SK-N-SH (cell line): ENCODE results near the gene SUFU. TPM values are rescaled to one million over a fixed set of nuclear protein-coding genes. Genes with fewer than 3 reads are reported as not detected.

Source experiments
- CTCF ChIA-PET: fragments of 300-600, 350-600 bp; formaldehyde crosslinking; extraction: SDS; loops from one replicate; lab custom pipeline; 2021; lab: Yijun Ruan, JAX
- POLR2A ChIA-PET: fragments of 350-600 bp; sonication (Branson Sonifier 250); formaldehyde crosslinking; extraction: SDS; loops from one replicate; lab custom pipeline; 2020; ENCODE audit warnings: antibody characterized with exemption, inconsistent platforms; lab: Yijun Ruan, JAX
- DNase-seq: peaks from one replicate; pipeline ENCODE4 v3.0.0; 2012
- H2AFZ ChIP-seq: fragments of 200-600 bp; sonication (generic); 2 replicates; pipeline ENCODE4 v1.8.1; 2016; ENCODE audit warnings: antibody characterized with exemption, mild to moderate bottlenecking, low read depth
- H3F3A ChIP-seq: fragments of 200-600 bp; sonication (generic); replicated peaks from 2 replicates; pipeline ENCODE3; 2016; ENCODE audit warnings: antibody characterized with exemption, mild to moderate bottlenecking; ENCODE audit not compliant: insufficient read depth
- H3K27ac ChIP-seq, 2 experiments: fragments of 200-500 bp in 1 of 2; fragments of 200-600 bp in 1 of 2; sonication (Bioruptor generic) in 1 of 2; sonication (generic), shearing (Covaris generic) in 1 of 2; 2 replicates each; pipeline versions ENCODE4 v1.5.1 to v1.6.1; 2014 to 2016; ENCODE audit warnings: low read depth in 2 of 2, inconsistent platforms in 1 of 2, low read length in 1 of 2, mild to moderate bottlenecking in 1 of 2, mixed read lengths in 1 of 2
- H3K27me3 ChIP-seq: fragments of 200-600 bp; sonication (generic), shearing (Covaris generic); 2 replicates; pipeline ENCODE4 v1.6.1; 2016; ENCODE audit warnings: mixed run types; ENCODE audit not compliant: insufficient read depth
- H3K36me3 ChIP-seq, 2 experiments: fragments of 200-500 bp in 1 of 2; fragments of 200-600 bp in 1 of 2; sonication (Bioruptor generic) in 1 of 2; sonication (generic) in 1 of 2; replicated peaks in 1 of 2; 2 replicates each; pipeline versions ENCODE3 to v1.5.1; 2014 to 2016; ENCODE audit warnings: low read length in 1 of 2, mild to moderate bottlenecking in 1 of 2; ENCODE audit not compliant: insufficient read depth in 2 of 2, control insufficient read depth in 1 of 2
- H3K4me1 ChIP-seq, 2 experiments: fragments of 200-500 bp in 1 of 2; fragments of 200-600 bp in 1 of 2; sonication (Bioruptor generic) in 1 of 2; sonication (generic), shearing (Covaris generic) in 1 of 2; 2 replicates each; pipeline versions ENCODE4 v1.5.1 to v1.6.1; 2014 to 2016; ENCODE audit warnings: low read depth in 1 of 2, low read length in 1 of 2, mixed run types in 1 of 2; ENCODE audit not compliant: insufficient read depth in 2 of 2, control insufficient read depth in 1 of 2
- H3K4me2 ChIP-seq: fragments of 200-600 bp; sonication (generic), shearing (Covaris generic); 2 replicates; pipeline ENCODE4 v1.6.1; 2017; ENCODE audit warnings: mixed run types
- H3K4me3 ChIP-seq, 2 experiments: fragments of 200-500 bp in 1 of 2; fragments of 200-600 bp in 1 of 2; sonication (Bioruptor generic) in 1 of 2; sonication (generic), shearing (Covaris generic) in 1 of 2; 2 replicates each; pipeline versions ENCODE4 v1.5.1 to v1.8.1; 2014 to 2016; ENCODE audit warnings: low read depth in 2 of 2, inconsistent platforms in 1 of 2, low read length in 1 of 2, mild to moderate bottlenecking in 1 of 2, mixed read lengths in 1 of 2, moderate library complexity in 1 of 2
- H3K79me2 ChIP-seq: fragments of 200-600 bp; sonication (generic); 2 replicates; pipeline ENCODE4 v1.8.1; 2017; ENCODE audit warnings: mild to moderate bottlenecking; ENCODE audit not compliant: insufficient read depth
- H3K9ac ChIP-seq: fragments of 200-600 bp; sonication (generic); 2 replicates; pipeline ENCODE4 v1.6.1; 2017; ENCODE audit warnings: mixed run types
- H3K9me2 ChIP-seq: fragments of 200-600 bp; sonication (generic); 2 replicates; pipeline ENCODE4 v1.6.1; 2017; ENCODE audit warnings: mixed run types
- H3K9me3 ChIP-seq: fragments of 200-600 bp; sonication (generic); 2 replicates; pipeline ENCODE4 v1.6.1; 2017; ENCODE audit warnings: mixed run types, mild to moderate bottlenecking, moderate library complexity
- H4K20me1 ChIP-seq: fragments of 200-600 bp; sonication (generic); 2 replicates; pipeline ENCODE4 v1.6.1; 2017; ENCODE audit warnings: mild to moderate bottlenecking, mixed run types; ENCODE audit not compliant: insufficient read depth
- ELF1 ChIP-seq: IDR thresholded peaks from 2 replicates; pipeline ENCODE4 v1.4.0; 2012
- EP300 ChIP-seq, 2 experiments: IDR thresholded peaks; 2 replicates each; pipeline versions ENCODE4 v1.4.0 to v1.6.1; 2012; ENCODE audit warnings: borderline replicate concordance in 1 of 2, low read depth in 1 of 2, low read length in 1 of 2
- EZH2phosphoT487 ChIP-seq: fragments of 200-600 bp; sonication (generic); IDR thresholded peaks from 2 replicates; pipeline ENCODE4 v1.6.1; 2017; ENCODE audit warnings: low read depth, mixed run types, mild to moderate bottlenecking, antibody characterized with exemption, moderate library complexity, borderline replicate concordance
- FOXJ3 ChIP-seq: sonication (generic); formaldehyde crosslinking; IDR thresholded peaks from 2 replicates; pipeline ENCODE4 v1.5.1; 2020; ENCODE audit warnings: mild to moderate bottlenecking, missing genetic modification reagents
- GABPA ChIP-seq: IDR thresholded peaks from 2 replicates; pipeline ENCODE4 v1.4.0; 2012; ENCODE audit warnings: low read depth, mild to moderate bottlenecking
- GATA2 ChIP-seq: sonication (generic); formaldehyde crosslinking; IDR thresholded peaks from 2 replicates; pipeline ENCODE4 v1.5.0; 2020; ENCODE audit warnings: mild to moderate bottlenecking, missing genetic modification reagents
- JUND ChIP-seq: IDR thresholded peaks from 2 replicates; pipeline ENCODE4 v1.4.0; 2012
- MEF2A ChIP-seq: IDR thresholded peaks from 2 replicates; pipeline ENCODE4 v1.4.0; 2012; ENCODE audit warnings: low read depth, borderline replicate concordance
- MXI1 ChIP-seq: IDR thresholded peaks from 2 replicates; pipeline ENCODE4 v1.6.1; 2012; ENCODE audit warnings: mild to moderate bottlenecking, low read depth, low read length, improper control_type of control experiment
- NFIC ChIP-seq: IDR thresholded peaks from 2 replicates; pipeline ENCODE4 v1.4.0; 2012; ENCODE audit warnings: borderline replicate concordance
- POLR2AphosphoS5 ChIP-seq: IDR thresholded peaks from 2 replicates; pipeline ENCODE4 v1.6.1; 2012; ENCODE audit warnings: low read depth, low read length
- RAD21 ChIP-seq: IDR thresholded peaks from 2 replicates; pipeline ENCODE4 v1.6.1; 2012; ENCODE audit warnings: mild to moderate bottlenecking, low read length
- RCOR1 ChIP-seq: fragments of 150-350 bp; IDR thresholded peaks from 2 replicates; pipeline ENCODE4 v1.6.1; 2017; ENCODE audit warnings: antibody characterized with exemption, low read length
- RFX5 ChIP-seq: IDR thresholded peaks from 2 replicates; pipeline ENCODE4 v1.6.1; 2012; ENCODE audit warnings: mild to moderate bottlenecking, improper control_type of control experiment, low read length
- RXRA ChIP-seq: IDR thresholded peaks from 2 replicates; pipeline ENCODE4 v1.4.0; 2012; ENCODE audit warnings: low read depth, mild to moderate bottlenecking, borderline replicate concordance
- SIN3A ChIP-seq: IDR thresholded peaks from 2 replicates; pipeline ENCODE4 v1.6.1; 2012; ENCODE audit warnings: low read depth, mild to moderate bottlenecking, low read length, moderate library complexity, borderline replicate concordance
- YY1 ChIP-seq: IDR thresholded peaks from 2 replicates; pipeline ENCODE4 v1.4.0; 2012; ENCODE audit warnings: low read depth, mild to moderate bottlenecking
- WGBS: methylation state at CpG from one replicate; pipeline ENCODE4 v1.1.6; 2017; ENCODE audit warnings: low lambda C conversion rate; 5-methylcytosine and 5-hydroxymethylcytosine counted together
- polyA plus RNA-seq, 3 experiments: library from polyadenylated mRNA; depleted of rRNA; stranded (reverse); fragments of >200 nt; gene quantifications; 2 replicates each; pipeline ENCODE4 v1.2.3, GENCODE V29; 2012
- TF ChIP-seq, protein P1 (sequence below): fragments of 200-600 bp; sonication (generic); IDR thresholded peaks from 2 replicates; pipeline ENCODE4 v1.6.1; 2017; ENCODE audit warnings: antibody characterized with exemption, mild to moderate bottlenecking, moderate library complexity
- TF ChIP-seq, protein P2 (sequence below): fragments of 150-350 bp; IDR thresholded peaks from 2 replicates; pipeline ENCODE4 v1.6.1; 2017; ENCODE audit warnings: antibody characterized with exemption, low read length, low read depth, borderline replicate concordance
- TF ChIP-seq, protein P3 (sequence below): fragments of 150-350 bp; IDR thresholded peaks from 2 replicates; pipeline ENCODE4 v1.6.1; 2016; ENCODE audit warnings: mild to moderate bottlenecking, low read depth, low read length
- TF ChIP-seq, protein P4 (sequence below): IDR thresholded peaks from 2 replicates; pipeline ENCODE4 v1.4.0; 2012; ENCODE audit warnings: low read depth

The SUFU gene
- polyA plus RNA-seq, 1 of the 3 experiments (the other 2 are of a cell fraction), result 5.7 TPM

DNA sequence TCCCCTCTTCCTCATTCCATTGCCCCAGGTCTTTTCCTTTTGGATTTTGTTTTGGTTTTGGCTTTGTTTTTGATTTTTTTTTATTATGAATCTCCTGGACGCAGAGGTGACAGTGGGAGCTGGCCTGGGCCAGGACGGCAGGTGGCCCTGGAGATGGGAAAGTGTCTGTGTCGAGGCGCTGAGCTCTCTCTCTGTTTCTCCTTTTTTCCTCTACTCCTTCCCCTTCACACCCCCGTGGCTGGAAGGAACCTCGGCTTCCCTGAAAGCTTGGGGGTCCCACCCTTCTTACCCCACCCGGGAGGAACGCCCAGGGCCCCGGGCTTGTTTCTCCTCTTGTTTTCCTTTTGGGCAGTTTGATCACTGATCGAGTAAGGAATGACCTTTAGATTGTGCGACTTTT lies 153.7 kb downstream of the SUFU start:
- Histone ChIP-seq H3K9me2 (no peaks in the 10 kb centered on the region), H3K4me3 (no peak overlapping the region), H3K36me3 (peaks cover 19 to 47% of the 10 kb centered on the region in 2 experiments), H3K4me2 (no peak overlapping the region), H3K4me1 (peaks cover 0 to 15% of the 10 kb centered on the region in 2 experiments; a peak in 1 of 4 replicates), H3F3A (peaks cover 20% of the 10 kb centered on the region), H3K9me3 (no peaks in the 10 kb centered on the region), H2AFZ (no peak overlapping the region), H4K20me1 (peaks cover 34% of the 10 kb centered on the region), H3K27ac (no peak overlapping the region), H3K9ac (no peak overlapping the region), H3K27me3 (no peaks in the 10 kb centered on the region), H3K79me2 (peaks cover 34% of the 10 kb centered on the region)
- CTCF ChIA-PET, result interaction anchor here (1.6 kb wide), 1 partner anchor 57 kb away, joined by 3 read pairs; the partner anchor contains the start of gene SFXN2
- DNase-seq, result no peak
- whole genome bisulfite sequencing, result 92% methylated on average over 11 of the region's 11 CpGs
- no peak for TF ChIP-seq FOXJ3 (CRISPR knock-in tag)
- no peak for TF ChIP-seq GABPA
- TF ChIP-seq RAD21, result no peak
- TF ChIP-seq SIN3A, result no peak
- no peak for TF ChIP-seq NFIC
- POLR2A ChIA-PET, result no interaction called here

DNA sequence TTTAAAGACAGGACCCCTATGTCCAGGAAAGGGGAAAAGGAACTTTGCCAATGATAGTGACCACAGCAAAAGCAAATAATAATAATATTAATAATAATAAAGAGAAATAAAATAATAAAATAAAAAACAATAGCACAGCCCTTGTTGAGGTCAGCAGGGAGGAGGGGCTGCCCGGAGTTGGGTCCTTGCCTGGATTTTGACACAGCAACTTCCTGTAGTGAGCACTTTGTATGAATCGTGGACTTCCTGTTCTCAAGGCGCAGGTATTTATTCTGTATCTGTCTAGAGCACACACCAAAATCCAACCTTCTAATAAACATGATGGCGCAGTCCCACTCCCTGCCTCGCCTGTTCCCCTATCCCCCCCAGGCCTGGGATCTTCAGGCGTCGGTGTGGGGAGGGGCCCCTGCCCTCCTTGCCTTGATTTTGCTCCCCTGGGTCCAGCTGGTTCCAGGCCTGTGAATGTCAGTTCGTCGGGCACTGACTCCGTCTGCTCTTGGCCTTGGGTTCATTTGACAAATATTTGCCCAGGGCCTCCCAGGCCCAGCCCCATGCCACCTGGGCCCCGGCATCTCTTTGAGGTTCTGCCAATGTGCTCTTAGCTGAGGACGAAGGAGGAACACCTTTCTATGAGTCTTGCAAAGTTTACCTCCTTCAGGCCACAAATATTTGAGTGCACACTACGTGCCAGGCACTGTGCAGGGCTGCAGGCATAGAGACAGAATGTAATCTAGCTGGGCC lies 154.4 kb downstream of the SUFU start:
- H3K27me3 ChIP-seq, result no peaks in the 10 kb centered on the region
- ChIA-PET POLR2A (interaction anchor here (0.9 kb wide), 1 partner anchor 16 kb away, joined by 3 read pairs; no protein-coding TSS in a partner anchor), CTCF (interaction anchor here (1.0 to 1.5 kb wide), 4 partner anchors 8 to 13 kb away, joined by 3 to 5 read pairs (median 4); no protein-coding TSS in a partner anchor)
- no peak overlapping the region for H3K9ac ChIP-seq
- no peaks in the 10 kb centered on the region for H3K9me3 ChIP-seq
- H4K20me1 ChIP-seq, result peaks cover 27% of the 10 kb centered on the region
- TF ChIP-seq, protein P1, sequence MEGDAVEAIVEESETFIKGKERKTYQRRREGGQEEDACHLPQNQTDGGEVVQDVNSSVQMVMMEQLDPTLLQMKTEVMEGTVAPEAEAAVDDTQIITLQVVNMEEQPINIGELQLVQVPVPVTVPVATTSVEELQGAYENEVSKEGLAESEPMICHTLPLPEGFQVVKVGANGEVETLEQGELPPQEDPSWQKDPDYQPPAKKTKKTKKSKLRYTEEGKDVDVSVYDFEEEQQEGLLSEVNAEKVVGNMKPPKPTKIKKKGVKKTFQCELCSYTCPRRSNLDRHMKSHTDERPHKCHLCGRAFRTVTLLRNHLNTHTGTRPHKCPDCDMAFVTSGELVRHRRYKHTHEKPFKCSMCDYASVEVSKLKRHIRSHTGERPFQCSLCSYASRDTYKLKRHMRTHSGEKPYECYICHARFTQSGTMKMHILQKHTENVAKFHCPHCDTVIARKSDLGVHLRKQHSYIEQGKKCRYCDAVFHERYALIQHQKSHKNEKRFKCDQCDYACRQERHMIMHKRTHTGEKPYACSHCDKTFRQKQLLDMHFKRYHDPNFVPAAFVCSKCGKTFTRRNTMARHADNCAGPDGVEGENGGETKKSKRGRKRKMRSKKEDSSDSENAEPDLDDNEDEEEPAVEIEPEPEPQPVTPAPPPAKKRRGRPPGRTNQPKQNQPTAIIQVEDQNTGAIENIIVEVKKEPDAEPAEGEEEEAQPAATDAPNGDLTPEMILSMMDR, result no peak
- no peak for TF ChIP-seq POLR2AphosphoS5
- TF ChIP-seq FOXJ3 (CRISPR knock-in tag), result no peak
- no peak for TF ChIP-seq RFX5
- TF ChIP-seq, protein P2, sequence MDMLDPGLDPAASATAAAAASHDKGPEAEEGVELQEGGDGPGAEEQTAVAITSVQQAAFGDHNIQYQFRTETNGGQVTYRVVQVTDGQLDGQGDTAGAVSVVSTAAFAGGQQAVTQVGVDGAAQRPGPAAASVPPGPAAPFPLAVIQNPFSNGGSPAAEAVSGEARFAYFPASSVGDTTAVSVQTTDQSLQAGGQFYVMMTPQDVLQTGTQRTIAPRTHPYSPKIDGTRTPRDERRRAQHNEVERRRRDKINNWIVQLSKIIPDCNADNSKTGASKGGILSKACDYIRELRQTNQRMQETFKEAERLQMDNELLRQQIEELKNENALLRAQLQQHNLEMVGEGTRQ, result no peak
- TF ChIP-seq RXRA, result no peak
- TF ChIP-seq JUND, result no peak
- TF ChIP-seq, protein P3, sequence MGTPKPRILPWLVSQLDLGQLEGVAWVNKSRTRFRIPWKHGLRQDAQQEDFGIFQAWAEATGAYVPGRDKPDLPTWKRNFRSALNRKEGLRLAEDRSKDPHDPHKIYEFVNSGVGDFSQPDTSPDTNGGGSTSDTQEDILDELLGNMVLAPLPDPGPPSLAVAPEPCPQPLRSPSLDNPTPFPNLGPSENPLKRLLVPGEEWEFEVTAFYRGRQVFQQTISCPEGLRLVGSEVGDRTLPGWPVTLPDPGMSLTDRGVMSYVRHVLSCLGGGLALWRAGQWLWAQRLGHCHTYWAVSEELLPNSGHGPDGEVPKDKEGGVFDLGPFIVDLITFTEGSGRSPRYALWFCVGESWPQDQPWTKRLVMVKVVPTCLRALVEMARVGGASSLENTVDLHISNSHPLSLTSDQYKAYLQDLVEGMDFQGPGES, result no peak
- no peak for TF ChIP-seq SIN3A
- TF ChIP-seq RCOR1, result no peak
- no peak for TF ChIP-seq EZH2phosphoT487
- TF ChIP-seq EP300 (IDR thresholded peaks at IDR 0.05; ENCODE audit: borderline replicate concordance in 1 of 2, low read depth in 1 of 2, low read length in 1 of 2), result no peak
- no peak for TF ChIP-seq ELF1
- no peak for TF ChIP-seq NFIC
- TF ChIP-seq, protein P4, sequence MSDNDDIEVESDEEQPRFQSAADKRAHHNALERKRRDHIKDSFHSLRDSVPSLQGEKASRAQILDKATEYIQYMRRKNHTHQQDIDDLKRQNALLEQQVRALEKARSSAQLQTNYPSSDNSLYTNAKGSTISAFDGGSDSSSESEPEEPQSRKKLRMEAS, result no peak
- TF ChIP-seq YY1, result no peak
- no peak for TF ChIP-seq MEF2A
- TF ChIP-seq MXI1, result no peak
- TF ChIP-seq GATA2, result no peak
- peaks cover 19 to 47% of the 10 kb centered on the region in 2 experiments for H3K36me3 ChIP-seq
- no peak overlapping the region for H3K27ac ChIP-seq
- WGBS, result 76% methylated on average over 13 of the region's 13 CpGs
- H2AFZ ChIP-seq, result no peak overlapping the region
- no peaks in the 10 kb centered on the region for H3K9me2 ChIP-seq
- H3K4me3 ChIP-seq, result no peak overlapping the region
- peaks cover 0 to 15% of the 10 kb centered on the region in 2 experiments; a peak in 1 of 4 replicates for H3K4me1 ChIP-seq
- no peak overlapping the region for H3K4me2 ChIP-seq
- H3F3A ChIP-seq, result peaks cover 20% of the 10 kb centered on the region
- H3K79me2 ChIP-seq, result peaks cover 27% of the 10 kb centered on the region
- DNase-seq, result no peak
